Parathyroid adenoma (tissue), 2 donors: ENCODE data around the gene UBN1.

ENCODE experiments used
- H2AFZ ChIP-seq: fragments of 300-600 bp; sonication (generic); one replicate; pipeline ENCODE4 v1.7.0; 2017; ENCODE audit warnings: antibody characterized with exemption, mild to moderate bottlenecking
- H3K27ac ChIP-seq: fragments of 300-600 bp; sonication (generic); one replicate; pipeline ENCODE4 v1.7.0; 2017
- H3K27me3 ChIP-seq: fragments of 300-600 bp; sonication (generic); one replicate; pipeline ENCODE4 v1.7.0; 2017; ENCODE audit warnings: low read length; ENCODE audit not compliant: control insufficient read depth, insufficient read depth
- H3K36me3 ChIP-seq: fragments of 300-600 bp; sonication (generic); one replicate; pipeline ENCODE4 v1.7.0; 2017; ENCODE audit warnings: low read length; ENCODE audit not compliant: control insufficient read depth, insufficient read depth
- H3K4me1 ChIP-seq: fragments of 300-600 bp; sonication (generic); one replicate; pipeline ENCODE4 v1.7.0; 2017; ENCODE audit warnings: control low read depth
- H3K4me2 ChIP-seq: fragments of 300-600 bp; sonication (generic); one replicate; pipeline ENCODE4 v1.7.0; 2017; ENCODE audit warnings: low read length
- H3K4me3 ChIP-seq: fragments of 300-600 bp; sonication (generic); one replicate; pipeline ENCODE4 v1.7.0; 2017; ENCODE audit warnings: low read depth, low read length
- H3K79me2 ChIP-seq: fragments of 300-600 bp; sonication (generic); one replicate; pipeline ENCODE4 v1.7.0; 2017; ENCODE audit warnings: control low read depth
- H3K9ac ChIP-seq: fragments of 300-600 bp; sonication (generic); one replicate; pipeline ENCODE4 v1.7.0; 2017; ENCODE audit warnings: mild to moderate bottlenecking
- H3K9me3 ChIP-seq: fragments of 300-600 bp; sonication (generic); one replicate; pipeline ENCODE4 v1.7.0; 2017; ENCODE audit warnings: low read length; ENCODE audit not compliant: control insufficient read depth
- TF ChIP-seq, protein P1 (sequence below): fragments of 300-600 bp; sonication (generic); IDR thresholded peaks from one replicate; pipeline ENCODE4 v1.7.0; 2017; ENCODE audit warnings: antibody characterized with exemption, mild to moderate bottlenecking
- donor health status: primary hyperparathyroidism.

The UBN1 gene

DNA sequence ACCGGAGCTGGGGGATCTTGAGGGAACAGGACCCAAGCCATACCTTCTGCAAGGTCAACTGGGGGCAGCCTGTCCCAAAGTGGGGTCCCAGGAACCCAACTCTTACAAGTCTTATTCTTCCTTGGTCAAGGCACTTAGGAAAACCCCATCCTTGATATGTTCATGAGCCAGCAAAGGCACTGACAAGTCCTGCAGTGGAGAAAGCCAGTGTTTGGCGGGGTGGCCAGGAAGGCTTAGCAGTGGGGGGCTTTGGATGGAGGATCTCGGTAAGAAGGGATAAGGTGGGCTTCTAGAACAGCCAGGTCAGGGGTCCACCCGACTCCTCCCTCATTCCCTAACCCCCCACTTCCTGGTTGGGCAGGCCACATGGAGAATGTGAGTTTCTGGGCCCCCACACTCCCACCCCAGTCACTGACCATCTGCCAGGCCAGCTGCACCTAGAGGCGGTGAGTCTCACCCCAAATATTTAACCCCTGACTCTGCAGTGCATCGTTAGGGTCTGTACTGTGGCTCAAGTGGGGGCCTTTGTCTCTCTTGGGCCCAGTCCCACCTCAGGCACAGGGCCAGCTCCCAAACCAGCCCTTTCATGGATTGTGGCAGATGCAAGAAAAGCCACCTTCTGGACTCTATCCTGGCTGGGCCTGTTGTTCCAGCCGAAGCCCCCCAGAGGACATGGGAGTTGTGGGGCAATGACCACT lies 67.4 kb downstream of the UBN1 start:
- Histone ChIP-seq H3K79me2 (peaks cover 4% of the 10 kb centered on the region), H3K4me1 (no peaks in the 10 kb centered on the region), H3K4me2 (no peak overlapping the region), H3K9me3 (no peaks in the 10 kb centered on the region), H2AFZ (no peak overlapping the region), H3K9ac (no peak overlapping the region), H3K36me3 (no peaks in the 10 kb centered on the region), H3K27ac (no peak overlapping the region), H3K27me3 (no peaks in the 10 kb centered on the region), H3K4me3 (no peak overlapping the region)
- TF ChIP-seq, protein P1, sequence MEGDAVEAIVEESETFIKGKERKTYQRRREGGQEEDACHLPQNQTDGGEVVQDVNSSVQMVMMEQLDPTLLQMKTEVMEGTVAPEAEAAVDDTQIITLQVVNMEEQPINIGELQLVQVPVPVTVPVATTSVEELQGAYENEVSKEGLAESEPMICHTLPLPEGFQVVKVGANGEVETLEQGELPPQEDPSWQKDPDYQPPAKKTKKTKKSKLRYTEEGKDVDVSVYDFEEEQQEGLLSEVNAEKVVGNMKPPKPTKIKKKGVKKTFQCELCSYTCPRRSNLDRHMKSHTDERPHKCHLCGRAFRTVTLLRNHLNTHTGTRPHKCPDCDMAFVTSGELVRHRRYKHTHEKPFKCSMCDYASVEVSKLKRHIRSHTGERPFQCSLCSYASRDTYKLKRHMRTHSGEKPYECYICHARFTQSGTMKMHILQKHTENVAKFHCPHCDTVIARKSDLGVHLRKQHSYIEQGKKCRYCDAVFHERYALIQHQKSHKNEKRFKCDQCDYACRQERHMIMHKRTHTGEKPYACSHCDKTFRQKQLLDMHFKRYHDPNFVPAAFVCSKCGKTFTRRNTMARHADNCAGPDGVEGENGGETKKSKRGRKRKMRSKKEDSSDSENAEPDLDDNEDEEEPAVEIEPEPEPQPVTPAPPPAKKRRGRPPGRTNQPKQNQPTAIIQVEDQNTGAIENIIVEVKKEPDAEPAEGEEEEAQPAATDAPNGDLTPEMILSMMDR, result no peak

DNA sequence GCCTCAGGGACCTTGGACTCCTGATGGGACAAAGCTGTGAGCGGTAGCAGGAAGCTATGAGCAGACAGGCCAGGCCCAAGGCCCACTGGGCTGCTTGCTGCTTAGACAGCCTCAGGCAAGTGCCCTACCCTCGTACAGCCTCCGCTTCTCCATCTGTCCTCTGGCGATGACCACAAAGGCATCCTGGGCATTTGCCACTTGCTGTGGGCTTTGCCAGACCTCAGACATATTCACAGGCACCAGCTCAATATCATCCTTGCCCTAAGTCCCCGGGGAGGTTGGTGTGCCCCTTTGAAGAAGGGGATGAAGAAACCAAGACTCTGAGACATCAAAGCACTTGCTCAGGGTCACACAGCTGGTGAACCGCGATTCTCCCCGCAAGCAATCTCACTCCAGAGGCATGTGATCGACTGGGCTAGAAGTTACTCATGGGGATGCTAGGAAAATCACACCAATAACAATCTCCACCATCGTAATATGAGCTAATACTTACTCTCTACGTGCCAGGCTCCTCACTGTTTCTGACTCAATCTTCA lies 68.0 kb downstream of the UBN1 start:
- Histone ChIP-seq H3K9me3 (no peaks in the 10 kb centered on the region), H3K9ac (no peak overlapping the region), H2AFZ (no peak overlapping the region), H3K4me1 (no peaks in the 10 kb centered on the region), H3K4me3 (no peak overlapping the region), H3K79me2 (peaks cover 4% of the 10 kb centered on the region), H3K36me3 (no peaks in the 10 kb centered on the region), H3K27ac (no peak overlapping the region), H3K27me3 (no peaks in the 10 kb centered on the region), H3K4me2 (no peak overlapping the region)
- TF ChIP-seq, protein P1, result no peak

DNA sequence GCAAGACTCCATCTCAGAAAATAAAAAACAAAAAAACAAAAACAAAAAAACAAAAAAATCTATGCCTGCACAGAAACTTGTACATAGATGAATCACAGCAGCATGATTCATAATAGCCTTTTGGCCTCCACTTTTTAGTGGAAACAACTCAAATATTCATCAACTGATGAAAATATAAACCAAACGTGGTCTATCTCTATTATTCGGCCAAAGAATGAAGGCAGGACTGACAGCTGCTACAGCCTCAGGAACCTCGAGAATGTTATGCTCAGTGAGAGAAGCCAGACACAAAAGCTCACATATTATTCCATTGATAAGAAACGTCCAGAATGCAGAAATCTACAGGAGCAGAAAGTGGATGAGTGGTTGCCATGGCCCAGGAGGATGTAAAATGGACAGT lies 69.8 kb downstream of the UBN1 start:
- Histone ChIP-seq H3K4me2 (no peak overlapping the region), H3K27ac (no peak overlapping the region)
- TF ChIP-seq, protein P1, result no peak

DNA sequence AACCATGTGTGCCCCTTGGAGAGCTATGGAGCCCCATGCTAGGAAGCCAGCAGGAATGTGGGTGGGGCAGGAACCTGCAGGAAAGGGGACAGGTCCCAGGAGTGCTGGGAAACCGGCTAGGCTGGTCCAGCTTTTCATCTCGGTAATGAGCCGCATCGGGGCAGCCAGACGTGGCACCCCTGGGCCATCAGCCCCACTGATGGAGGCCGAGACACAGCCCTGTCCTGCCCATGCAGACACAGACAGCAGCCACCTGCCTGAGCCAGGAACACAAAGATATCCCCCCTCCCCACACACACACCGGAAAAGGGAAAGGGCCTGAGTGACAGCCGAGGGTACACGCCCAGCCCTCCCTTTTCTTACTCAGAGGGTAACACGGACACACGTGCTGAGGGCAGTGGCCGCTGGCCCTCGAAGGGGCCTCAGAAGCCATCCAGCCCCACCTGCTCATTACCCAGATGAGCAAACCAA lies 71.5 kb downstream of the UBN1 start:
- H3K79me2 ChIP-seq, result peaks cover 4% of the 10 kb centered on the region
- H3K27ac ChIP-seq, result no peak overlapping the region
- no peaks in the 10 kb centered on the region for H3K4me1 ChIP-seq
- H3K4me3 ChIP-seq, result no peak overlapping the region
- TF ChIP-seq, protein P1, result no peak
- no peaks in the 10 kb centered on the region for H3K9me3 ChIP-seq
- no peak overlapping the region for H3K9ac ChIP-seq
- no peaks in the 10 kb centered on the region for H3K36me3 ChIP-seq
- no peak overlapping the region for H2AFZ ChIP-seq
- no peaks in the 10 kb centered on the region for H3K27me3 ChIP-seq
- peak overlapping the region; percentile 13 for H3K4me2 ChIP-seq

More for the DNA sequence above, 69.8 kb downstream of the UBN1 start:
- no peaks in the 10 kb centered on the region for H3K27me3 ChIP-seq
- H3K4me3 ChIP-seq, result no peak overlapping the region
- H3K79me2 ChIP-seq, result peaks cover 4% of the 10 kb centered on the region
- no peaks in the 10 kb centered on the region for H3K36me3 ChIP-seq
- H2AFZ ChIP-seq, result no peak overlapping the region
- H3K4me1 ChIP-seq, result no peaks in the 10 kb centered on the region
- no peak overlapping the region for H3K9ac ChIP-seq
- H3K9me3 ChIP-seq, result no peaks in the 10 kb centered on the region

DNA sequence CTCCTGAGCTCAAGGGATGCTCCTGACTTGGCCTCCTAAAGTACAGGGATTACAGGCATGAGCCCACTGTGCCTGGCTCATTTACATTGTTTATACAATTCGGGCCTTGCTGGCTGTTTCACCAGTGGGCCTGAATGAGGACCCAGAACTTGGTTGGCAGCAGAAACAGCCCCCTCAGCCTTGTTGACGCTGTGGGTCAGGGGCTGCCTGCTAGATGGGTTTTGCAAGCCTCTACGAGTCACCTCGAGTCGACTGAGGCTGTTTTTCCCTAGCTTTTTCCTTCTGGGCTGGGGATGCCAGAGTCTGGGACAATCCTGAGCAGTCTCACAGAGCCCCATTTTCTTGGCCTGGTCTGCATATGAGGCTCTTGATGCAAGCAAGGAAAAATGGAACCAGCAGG lies 73.5 kb downstream of the UBN1 start:
- Histone ChIP-seq H3K4me1 (peaks cover 11% of the 10 kb centered on the region), H3K4me3 (no peak overlapping the region)

More for the DNA sequence above, 73.5 kb downstream of the UBN1 start:
- Histone ChIP-seq H3K4me2 (no peak overlapping the region), H3K27ac (no peak overlapping the region), H3K9ac (no peak overlapping the region), H3K27me3 (no peaks in the 10 kb centered on the region), H3K36me3 (no peaks in the 10 kb centered on the region), H3K9me3 (no peaks in the 10 kb centered on the region), H2AFZ (no peak overlapping the region), H3K79me2 (no peaks in the 10 kb centered on the region)
- TF ChIP-seq, protein P1, result no peak
